Neural progenitor cell (in vitro differentiated cells): ENCODE data around the gene GFOD1. TPM values are rescaled to one million over a fixed set of nuclear protein-coding genes. Genes with fewer than 3 reads are reported as not detected.

Source experiments
- DNase-seq: peaks from one replicate; pipeline ENCODE4 v3.0.0-alpha.2; 2016; ENCODE audit warnings: low spot score
- H2AFZ ChIP-seq: fragments of 200-600 bp; sonication (generic); replicated peaks from 2 replicates; pipeline ENCODE4 v1.6.1; 2016; ENCODE audit warnings: antibody characterized with exemption
- H3F3A ChIP-seq: fragments of 200-600 bp; sonication (generic); 2 replicates; pipeline ENCODE4 v1.6.1; 2016; ENCODE audit warnings: antibody characterized with exemption, low read depth
- H3K27ac ChIP-seq: fragments of 200-600 bp; sonication (generic); 2 replicates; pipeline ENCODE4 v1.5.1; 2016; ENCODE audit warnings: mild to moderate bottlenecking
- H3K27me3 ChIP-seq: fragments of 200-600 bp; sonication (generic); 2 replicates; pipeline ENCODE4 v1.6.1; 2016; ENCODE audit warnings: mild to moderate bottlenecking, moderate library complexity
- H3K36me3 ChIP-seq: fragments of 200-600 bp; sonication (generic); 2 replicates; pipeline ENCODE4 v1.5.1; 2016
- H3K4me1 ChIP-seq: fragments of 200-600 bp; sonication (generic); 2 replicates; pipeline ENCODE4 v1.6.1; 2016; ENCODE audit warnings: mixed run types
- H3K4me2 ChIP-seq: fragments of 200-600 bp; sonication (generic); 2 replicates; pipeline ENCODE4 v1.6.1; 2016
- H3K4me3 ChIP-seq: fragments of 200-600 bp; sonication (generic); 2 replicates; pipeline ENCODE4 v1.5.1; 2016
- H3K79me2 ChIP-seq: fragments of 200-600 bp; sonication (generic); 2 replicates; pipeline ENCODE4 v1.6.1; 2016; ENCODE audit warnings: low read depth
- H3K9ac ChIP-seq: fragments of 200-600 bp; sonication (generic); 2 replicates; pipeline ENCODE4 v1.6.1; 2016
- H3K9me3 ChIP-seq: fragments of 200-600 bp; sonication (generic); 2 replicates; pipeline ENCODE4 v1.5.1; 2016; ENCODE audit warnings: low read depth
- H4K20me1 ChIP-seq: fragments of 200-600 bp; sonication (generic); 2 replicates; pipeline ENCODE4 v1.6.1; 2016; ENCODE audit warnings: low read depth
- H3K27ac Mint-ChIP-seq: 3 replicates; pipeline ENCODE4 v1.8.0; 2021; ENCODE audit warnings: mixed read lengths
- H3K27me3 Mint-ChIP-seq: 2 replicates; pipeline ENCODE4 v1.8.0; 2022; ENCODE audit warnings: low read depth, mild to moderate bottlenecking, inconsistent platforms, moderate library complexity, mixed read lengths; ENCODE audit not compliant: insufficient read depth
- H3K36me3 Mint-ChIP-seq: 3 replicates; pipeline ENCODE4 v1.8.0; 2021; ENCODE audit warnings: mixed read lengths
- H3K4me1 Mint-ChIP-seq: 3 replicates; pipeline ENCODE4 v1.8.0; 2021; ENCODE audit warnings: mixed read lengths
- H3K4me3 Mint-ChIP-seq: 3 replicates; pipeline ENCODE4 v1.8.0; 2021; ENCODE audit warnings: mild to moderate bottlenecking, moderate library complexity, mixed read lengths
- H3K9me3 Mint-ChIP-seq: 3 replicates; pipeline ENCODE4 v1.8.0; 2020; ENCODE audit warnings: mixed read lengths
- CTCF ChIP-seq: fragments of 200-600 bp; sonication (generic); IDR thresholded peaks from 2 replicates; pipeline ENCODE4 v1.5.1; 2017; ENCODE audit warnings: antibody characterized with exemption, mild to moderate bottlenecking
- EZH2 ChIP-seq: fragments of 200-600 bp; sonication (generic); IDR thresholded peaks from 2 replicates; pipeline ENCODE4 v1.6.1; 2017; ENCODE audit warnings: antibody characterized with exemption, mild to moderate bottlenecking, moderate library complexity
- EZH2phosphoT487 ChIP-seq: fragments of 200-600 bp; sonication (generic); IDR thresholded peaks from 2 replicates; pipeline ENCODE4 v1.6.1; 2017; ENCODE audit warnings: antibody characterized with exemption
- total RNA-seq: library from RNA; depleted of rRNA; stranded (reverse); fragments of >200 nt; gene quantifications from 2 replicates; pipeline ENCODE4 v1.2.3, GENCODE V29; 2015; ENCODE audit warnings: low replicate concordance

GFOD1 gene
- total RNA-seq, 1 donor from 2014 or later: 1.8 TPM

- Mint-ChIP-seq H3K9me3 (no peaks in the 10 kb centered on the region), H3K4me3 (no peak overlapping the region), H3K4me1 (peaks cover 10% of the 10 kb centered on the region), H3K27ac (no peak overlapping the region), H3K36me3 (no peaks in the 10 kb centered on the region), H3K27me3 (peaks cover 2% of the 10 kb centered on the region)
- Histone ChIP-seq H4K20me1 (no peaks in the 10 kb centered on the region), H3K27me3 (no peaks in the 10 kb centered on the region), H3K79me2 (no peaks in the 10 kb centered on the region), H3F3A (no peaks in the 10 kb centered on the region), H2AFZ (no peak overlapping the region), H3K36me3 (no peaks in the 10 kb centered on the region), H3K9me3 (no peaks in the 10 kb centered on the region), H3K27ac (no peak overlapping the region), H3K9ac (no peak overlapping the region), H3K4me1 (peaks cover 6% of the 10 kb centered on the region), H3K4me2 (no peak overlapping the region), H3K4me3 (no peak overlapping the region)
- TF ChIP-seq CTCF: no peak
- TF ChIP-seq EZH2phosphoT487: no peak
- no peak for TF ChIP-seq EZH2
- DNase-seq: no peak
These were observed 14.2 kb downstream of the GFOD1 start for GRCh38 chr6:13472976-13473767.

DNA sequence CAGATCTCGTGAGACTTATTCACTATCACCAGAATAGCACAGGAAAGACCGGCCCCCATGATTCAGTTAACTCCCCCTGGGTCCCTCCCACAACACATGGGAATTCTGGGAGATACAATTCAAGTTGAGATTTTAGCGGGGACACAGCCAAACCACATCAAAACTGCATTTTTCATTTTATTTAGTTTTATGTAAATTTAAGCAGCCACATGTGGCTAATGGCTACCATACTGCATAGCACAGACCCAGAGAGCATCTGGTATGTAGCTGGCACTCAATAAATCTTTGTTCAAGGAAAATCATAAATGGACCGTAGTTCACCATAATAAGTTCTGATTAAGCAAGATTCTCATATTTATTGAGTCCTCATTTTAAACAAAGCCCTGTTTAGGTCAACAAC, 15.3 kb downstream of the GFOD1 start:
- no peak overlapping the region for H3K4me3 Mint-ChIP-seq
- Histone ChIP-seq H3K27me3 (no peaks in the 10 kb centered on the region), H3K4me1 (peaks cover 6% of the 10 kb centered on the region), H3K9ac (no peak overlapping the region), H3F3A (no peaks in the 10 kb centered on the region), H4K20me1 (no peaks in the 10 kb centered on the region), H3K27ac (no peak overlapping the region), H3K4me2 (no peak overlapping the region), H3K36me3 (no peaks in the 10 kb centered on the region), H2AFZ (no peak overlapping the region), H3K9me3 (no peaks in the 10 kb centered on the region), H3K79me2 (no peaks in the 10 kb centered on the region), H3K4me3 (no peak overlapping the region)
- peaks cover 10% of the 10 kb centered on the region for H3K4me1 Mint-ChIP-seq
- H3K27me3 Mint-ChIP-seq: peaks cover 2% of the 10 kb centered on the region
- H3K27ac Mint-ChIP-seq: no peak overlapping the region
- no peaks in the 10 kb centered on the region for H3K9me3 Mint-ChIP-seq
- DNase-seq: no peak
- no peaks in the 10 kb centered on the region for H3K36me3 Mint-ChIP-seq
- no peak for TF ChIP-seq EZH2phosphoT487
- no peak for TF ChIP-seq CTCF

- Histone ChIP-seq H3K79me2 (no peaks in the 10 kb centered on the region), H3F3A (no peaks in the 10 kb centered on the region), H3K36me3 (no peaks in the 10 kb centered on the region), H3K4me3 (no peak overlapping the region), H3K9ac (no peak overlapping the region), H3K4me2 (no peak overlapping the region), H3K27ac (no peak overlapping the region), H2AFZ (no peak overlapping the region), H3K4me1 (peaks cover 6% of the 10 kb centered on the region), H4K20me1 (no peaks in the 10 kb centered on the region), H3K9me3 (no peaks in the 10 kb centered on the region), H3K27me3 (no peaks in the 10 kb centered on the region)
- Mint-ChIP-seq H3K4me1 (peaks cover 10% of the 10 kb centered on the region), H3K36me3 (no peaks in the 10 kb centered on the region), H3K4me3 (no peak overlapping the region), H3K27ac (no peak overlapping the region), H3K27me3 (peaks cover 2% of the 10 kb centered on the region), H3K9me3 (no peaks in the 10 kb centered on the region)
- no peak for DNase-seq
- TF ChIP-seq CTCF: no peak
- no peak for TF ChIP-seq EZH2phosphoT487
- TF ChIP-seq EZH2: no peak
These were observed 16.2 kb downstream of the GFOD1 start for GRCh38 chr6:13471184-13471583.
